HG02938 (cell line): ENCODE results near the gene EIF3D.

Experiments used
- ATAC-seq: cut with Tn5 transposase; IDR thresholded peaks from one replicate; pipeline ENCODE4 v1.9.1; 2021; ENCODE audit warnings: mild to moderate bottlenecking, moderate library complexity; ENCODE audit not compliant: unreplicated experiment

The EIF3D gene

GRCh38 chr22:36528795-36529751 is at the start of gene EIF3D:
Gene EIF3D (minus strand): TSS chr22:36529166. CDS start chr22:36526121, 3,045 bp downstream.
- peak; percentile 92 for ATAC-seq

DNA sequence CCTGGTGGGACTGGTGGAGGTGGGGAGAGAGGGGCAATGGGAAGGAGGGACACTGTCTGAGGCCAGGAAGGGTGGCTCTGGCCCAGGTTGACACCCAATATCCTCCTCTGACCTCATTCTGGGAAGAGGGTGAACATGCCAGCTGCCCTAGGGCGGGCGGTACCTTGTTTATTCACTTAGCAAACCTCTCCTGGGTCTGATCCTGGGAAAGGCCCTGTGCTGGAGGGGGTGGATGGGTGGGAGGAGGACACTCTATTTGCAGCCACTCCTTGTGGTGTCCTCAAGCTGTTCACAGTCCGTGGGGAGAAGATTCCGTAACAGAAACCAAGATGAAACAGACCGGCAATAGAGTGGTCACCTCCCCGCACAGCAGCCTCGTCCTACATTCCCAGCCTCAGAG is 49.7 kb upstream of the EIF3D start:
- ATAC-seq: no peak

- ATAC-seq: no peak
Observed at GRCh38 chr22:36577019-36577418, 48.1 kb upstream of the EIF3D start.

DNA sequence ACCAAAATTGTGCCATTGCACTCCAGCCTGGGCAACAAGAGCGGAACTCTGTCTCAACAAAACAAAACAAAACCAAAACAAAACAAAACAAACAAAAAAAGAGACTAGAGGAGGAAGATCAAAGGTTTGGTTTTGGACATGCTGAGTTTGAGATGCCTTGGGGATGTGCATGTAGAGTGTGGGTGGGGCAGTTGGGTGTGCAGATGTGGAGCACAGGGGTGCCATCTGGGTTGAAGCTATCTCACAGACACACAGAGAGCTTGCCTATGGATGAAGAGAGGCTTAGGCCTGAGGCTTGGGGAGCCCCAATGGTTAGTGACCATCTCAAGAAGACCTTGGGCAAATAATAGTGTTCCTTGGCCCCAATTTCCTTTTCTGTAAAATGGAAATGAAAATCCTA is 45.8 kb upstream of the EIF3D start:
- no peak for ATAC-seq

DNA sequence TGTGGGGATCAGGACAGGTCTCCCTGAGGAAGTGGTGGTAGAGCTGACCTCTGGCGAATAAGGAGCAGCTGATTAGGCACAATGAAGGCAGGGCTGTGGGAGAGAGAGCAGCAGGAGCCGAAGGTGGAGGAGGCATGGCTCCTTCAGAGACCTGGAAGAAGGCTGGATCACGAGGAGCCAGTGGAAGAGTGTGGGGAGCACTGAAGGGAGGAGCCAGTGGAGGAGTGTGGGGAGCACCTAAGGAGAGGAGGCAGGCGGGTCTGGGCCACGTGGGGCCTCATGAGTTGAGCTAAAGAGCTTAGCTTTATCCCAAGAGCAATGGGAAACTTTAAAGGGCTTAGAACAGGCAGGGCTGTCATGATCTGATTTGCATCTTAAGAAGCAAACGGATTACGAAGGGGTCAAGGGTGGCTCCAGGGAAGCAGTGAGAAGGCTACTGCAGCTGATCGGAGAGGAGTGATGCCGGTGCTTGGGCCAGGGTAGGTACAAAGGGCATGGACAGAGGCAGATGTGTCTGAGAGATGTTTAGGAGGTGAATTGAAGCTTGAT is 44.9 kb upstream of the EIF3D start:
- no peak for ATAC-seq

- ATAC-seq: no peak
Observed at GRCh38 chr22:36571991-36572390, 43.0 kb upstream of the EIF3D start.

DNA sequence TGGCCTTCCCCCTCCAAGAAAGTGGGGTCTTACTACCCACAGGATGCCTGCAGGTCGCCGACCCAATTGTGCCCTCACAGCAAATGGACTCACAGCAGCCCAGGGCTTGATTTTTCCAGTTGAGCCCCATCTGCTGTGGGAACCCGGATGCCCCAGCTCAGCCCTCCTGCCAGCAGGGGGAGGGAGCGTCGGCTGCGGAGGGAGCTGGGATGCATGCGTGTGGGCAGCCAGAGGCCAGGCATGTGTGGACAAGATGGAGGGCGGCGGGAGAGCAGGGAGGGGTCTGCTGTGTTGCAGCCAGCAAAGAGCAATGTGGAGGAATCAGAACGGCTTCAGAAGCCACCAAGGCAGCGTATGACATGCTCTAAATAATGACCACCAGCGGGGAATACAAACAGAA is 41.0 kb upstream of the EIF3D start:
- ATAC-seq: no peak

DNA sequence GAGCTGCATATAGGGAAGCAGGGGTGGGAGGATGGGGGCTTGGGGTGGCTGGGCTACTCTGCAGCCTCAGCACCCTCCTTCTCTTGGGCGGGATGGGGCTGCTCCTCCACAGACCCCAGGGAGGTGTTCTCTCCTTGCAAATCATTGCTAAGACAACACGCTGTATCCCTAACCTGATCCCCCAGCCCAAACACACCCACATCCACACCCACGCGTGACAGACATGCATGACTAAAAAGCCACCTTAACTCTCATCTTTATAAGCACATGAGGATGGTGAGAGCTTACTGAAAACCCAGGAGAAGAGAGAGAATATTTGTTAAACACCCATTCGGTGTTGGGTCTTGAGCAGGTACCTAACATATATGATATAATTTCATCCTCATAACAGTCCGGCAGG is 39.9 kb upstream of the EIF3D start:
- ATAC-seq: no peak

DNA sequence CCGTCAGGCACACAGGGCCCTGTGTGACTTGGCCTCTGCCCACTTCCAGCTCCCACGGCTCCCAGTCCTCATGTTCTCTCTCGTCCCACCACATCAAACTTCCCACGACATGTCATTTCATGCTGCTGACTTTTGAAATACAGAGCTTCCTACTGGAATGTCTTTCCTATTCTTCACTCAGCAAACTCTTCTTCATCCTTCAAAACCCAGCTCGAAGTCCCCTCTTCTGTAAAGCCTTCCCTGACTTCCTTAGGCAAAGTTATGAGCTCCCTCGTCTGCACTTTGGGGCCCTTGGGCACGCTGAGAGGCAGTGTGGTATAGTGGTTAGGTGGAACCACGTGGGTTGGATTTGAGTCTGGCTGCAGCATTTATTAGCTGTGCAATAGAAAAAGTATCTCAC is 37.8 kb upstream of the EIF3D start:
- ATAC-seq: no peak

GRCh38 chr22:36565686-36566085 is 36.7 kb upstream of the EIF3D start:
- no peak for ATAC-seq

DNA sequence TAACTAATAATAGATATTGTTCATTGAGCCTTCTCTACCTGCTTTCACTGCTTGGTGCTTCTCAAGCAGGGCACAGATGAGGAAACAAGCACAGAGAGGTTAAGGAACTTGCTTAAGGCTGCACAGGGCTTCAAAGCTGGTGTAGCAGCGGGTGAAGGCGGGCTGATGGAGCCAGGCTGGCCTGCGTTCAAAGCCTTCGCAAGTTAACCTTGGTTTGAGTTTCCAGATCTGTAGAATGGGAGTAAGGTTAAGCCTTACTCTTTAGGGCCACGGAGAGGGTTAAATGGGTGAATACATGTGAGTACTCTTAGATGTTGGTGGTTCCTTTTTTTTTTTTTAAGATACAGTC is 36.2 kb upstream of the EIF3D start:
- ATAC-seq: no peak

GRCh38 chr22:36564422-36565158 is 35.6 kb upstream of the EIF3D start:
- no peak for ATAC-seq

DNA sequence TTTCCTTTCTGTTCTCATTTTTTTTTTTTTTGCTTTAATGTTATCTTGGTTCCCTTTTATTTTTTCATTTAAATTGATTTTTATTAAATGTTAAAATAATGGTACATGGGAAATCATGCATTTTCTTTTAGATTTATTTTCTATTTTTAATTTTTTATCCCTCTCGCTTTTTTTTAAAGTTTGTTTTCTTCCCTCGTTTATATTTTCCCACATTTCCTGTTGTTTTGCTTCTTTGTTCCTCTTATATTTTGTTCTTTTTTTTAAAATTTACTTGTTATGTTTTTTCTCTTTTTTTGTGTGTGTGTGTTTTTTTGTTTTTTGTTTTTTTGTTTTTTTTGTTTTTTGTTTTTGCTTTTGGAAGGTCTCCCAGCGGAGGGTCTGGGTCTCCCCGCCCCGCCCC is 34.9 kb upstream of the EIF3D start:
- no peak for ATAC-seq

- ATAC-seq: no peak
Observed at GRCh38 chr22:36563444-36563843, 34.5 kb upstream of the EIF3D start.

- ATAC-seq: no peak
Observed at GRCh38 chr22:36563001-36563400, 34.0 kb upstream of the EIF3D start.

- no peak for ATAC-seq
Observed at GRCh38 chr22:36562261-36562835, 33.4 kb upstream of the EIF3D start.

- ATAC-seq: no peak
Observed at GRCh38 chr22:36561291-36561811, 32.4 kb upstream of the EIF3D start.

GRCh38 chr22:36560001-36560400 is 31.0 kb upstream of the EIF3D start:
- ATAC-seq: no peak

GRCh38 chr22:36554098-36554497 is 25.1 kb upstream of the EIF3D start:
- ATAC-seq: no peak

DNA sequence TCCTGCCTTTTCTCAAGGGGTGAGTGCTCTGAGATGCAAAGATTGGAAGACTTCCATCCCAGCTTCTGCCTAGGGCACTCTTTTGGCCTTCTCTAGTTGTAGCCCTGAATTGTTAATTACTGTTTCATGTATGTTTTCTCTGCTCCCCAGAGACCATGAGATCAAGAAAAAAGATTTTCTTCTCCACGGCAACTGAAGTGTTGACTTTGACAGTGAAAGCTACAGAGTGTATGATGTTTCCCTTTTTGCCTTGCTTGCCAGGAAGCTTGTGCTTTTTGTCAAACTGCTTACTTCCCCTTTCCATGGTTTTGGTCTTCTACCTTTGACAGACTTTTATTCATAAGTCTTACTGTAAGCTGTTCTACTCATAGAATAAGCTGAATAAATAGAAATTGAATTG is 23.3 kb upstream of the EIF3D start:
- no peak for ATAC-seq
